GM21825 (cell line): ENCODE data around the gene ELFN2.
"Not testable (repeated sequence)": the region's sequence is repeated elsewhere in the genome, so short reads cannot be mapped to it uniquely, and the experiment has no call there.

ENCODE experiments used
- ATAC-seq: cut with Tn5 transposase; IDR thresholded peaks from one replicate; pipeline ENCODE4 v1.9.1; 2021; ENCODE audit warnings: mild to moderate bottlenecking, moderate library complexity; ENCODE audit not compliant: unreplicated experiment

Gene ELFN2, protein sequence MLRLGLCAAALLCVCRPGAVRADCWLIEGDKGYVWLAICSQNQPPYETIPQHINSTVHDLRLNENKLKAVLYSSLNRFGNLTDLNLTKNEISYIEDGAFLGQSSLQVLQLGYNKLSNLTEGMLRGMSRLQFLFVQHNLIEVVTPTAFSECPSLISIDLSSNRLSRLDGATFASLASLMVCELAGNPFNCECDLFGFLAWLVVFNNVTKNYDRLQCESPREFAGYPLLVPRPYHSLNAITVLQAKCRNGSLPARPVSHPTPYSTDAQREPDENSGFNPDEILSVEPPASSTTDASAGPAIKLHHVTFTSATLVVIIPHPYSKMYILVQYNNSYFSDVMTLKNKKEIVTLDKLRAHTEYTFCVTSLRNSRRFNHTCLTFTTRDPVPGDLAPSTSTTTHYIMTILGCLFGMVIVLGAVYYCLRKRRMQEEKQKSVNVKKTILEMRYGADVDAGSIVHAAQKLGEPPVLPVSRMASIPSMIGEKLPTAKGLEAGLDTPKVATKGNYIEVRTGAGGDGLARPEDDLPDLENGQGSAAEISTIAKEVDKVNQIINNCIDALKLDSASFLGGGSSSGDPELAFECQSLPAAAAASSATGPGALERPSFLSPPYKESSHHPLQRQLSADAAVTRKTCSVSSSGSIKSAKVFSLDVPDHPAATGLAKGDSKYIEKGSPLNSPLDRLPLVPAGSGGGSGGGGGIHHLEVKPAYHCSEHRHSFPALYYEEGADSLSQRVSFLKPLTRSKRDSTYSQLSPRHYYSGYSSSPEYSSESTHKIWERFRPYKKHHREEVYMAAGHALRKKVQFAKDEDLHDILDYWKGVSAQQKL

GRCh38 chr22:37427135-37427710 is at the start of gene ELFN2:
Gene ELFN2, minus strand, starts transcription at chr22:37427479. Its CDS starts 51,945 bp downstream, at chr22:37375534.
- ATAC-seq: no peak

- no peak for ATAC-seq
Observed at GRCh38 chr22:37476389-37477329, 49.4 kb upstream of the ELFN2 start.

DNA sequence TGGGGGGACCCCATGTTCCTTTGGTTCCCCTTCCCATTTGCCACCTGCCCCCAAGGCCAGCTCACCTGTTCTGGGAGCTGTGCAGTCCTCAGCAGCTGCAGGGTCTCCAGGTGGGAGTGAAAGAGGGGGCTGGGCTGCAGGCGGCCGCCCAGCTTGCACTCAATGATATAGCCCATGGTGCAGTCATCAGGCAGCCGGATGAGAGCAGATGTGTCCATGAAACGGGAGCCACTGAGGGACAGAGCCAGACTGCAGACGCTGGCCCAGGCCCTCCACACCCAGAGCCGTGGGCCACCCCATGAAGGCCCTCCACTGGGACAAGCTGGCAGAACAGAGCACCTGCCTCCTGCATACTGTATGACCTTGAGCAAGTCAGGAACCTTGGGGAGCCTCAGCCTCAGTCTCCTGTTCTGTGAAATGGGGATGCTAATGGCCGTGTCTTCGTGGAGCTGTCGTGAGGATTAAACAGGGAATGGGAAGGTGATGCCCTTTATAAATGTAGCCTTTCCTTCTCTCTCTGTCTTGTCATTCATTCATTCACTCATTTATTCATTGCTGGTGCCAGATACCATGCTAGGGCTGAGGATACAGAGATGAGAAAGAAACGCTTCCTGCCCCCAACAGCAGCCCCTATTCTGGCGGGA is 47.3 kb upstream of the ELFN2 start:
- ATAC-seq: no peak

DNA sequence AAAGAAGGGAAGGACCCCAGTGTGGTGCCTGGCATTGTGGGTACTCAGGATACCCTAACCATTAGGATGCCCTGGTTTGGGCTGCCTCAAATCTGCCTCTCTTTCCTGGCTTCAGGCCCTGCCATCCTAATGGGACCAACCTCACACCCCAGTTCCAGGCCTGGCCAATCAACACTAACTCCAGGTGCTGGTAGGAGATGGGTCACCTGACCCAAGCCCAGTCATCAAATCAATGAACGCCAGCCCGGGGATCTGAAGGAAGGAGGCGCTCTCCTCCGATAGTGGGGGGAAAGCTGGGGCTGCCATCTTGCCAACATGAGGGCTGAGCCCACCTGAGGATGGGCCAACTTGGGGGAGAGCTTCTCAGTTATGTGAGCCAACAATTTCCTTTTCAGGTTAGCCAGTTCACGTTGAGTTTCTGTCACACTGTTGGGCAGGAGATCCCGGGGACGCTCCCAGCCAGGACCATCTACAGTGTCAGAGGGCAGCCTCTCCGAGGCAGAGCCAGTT is 46.2 kb upstream of the ELFN2 start:
- no peak for ATAC-seq

DNA sequence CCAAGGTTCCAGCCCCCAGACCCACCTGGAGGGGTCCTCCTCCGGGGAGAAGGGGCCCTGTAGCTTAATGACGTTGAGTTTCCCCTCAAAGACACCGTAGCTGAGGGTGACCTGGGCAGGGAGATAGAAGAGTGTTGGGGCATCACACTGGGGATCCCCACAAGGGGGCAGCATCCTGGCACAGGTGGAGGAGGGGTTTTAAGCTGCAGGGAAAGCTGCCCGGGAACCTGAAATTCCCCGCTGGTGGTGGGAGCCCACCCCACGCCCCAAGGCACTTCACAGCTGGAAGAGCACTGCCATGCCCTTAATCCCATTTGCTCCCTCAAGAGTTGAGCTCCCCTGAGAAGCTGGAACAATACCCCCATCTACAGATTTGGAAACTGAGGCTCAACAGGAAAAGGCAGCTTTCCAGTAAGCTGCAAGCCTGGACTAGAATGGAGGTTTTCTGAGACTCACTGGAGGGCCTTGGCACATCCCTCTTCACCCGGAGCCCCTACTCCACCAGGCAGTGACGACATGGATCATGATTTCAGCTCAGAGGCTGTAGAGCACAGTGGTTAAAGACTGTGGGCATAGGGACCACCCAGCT is 45.2 kb upstream of the ELFN2 start:
- no peak for ATAC-seq

DNA sequence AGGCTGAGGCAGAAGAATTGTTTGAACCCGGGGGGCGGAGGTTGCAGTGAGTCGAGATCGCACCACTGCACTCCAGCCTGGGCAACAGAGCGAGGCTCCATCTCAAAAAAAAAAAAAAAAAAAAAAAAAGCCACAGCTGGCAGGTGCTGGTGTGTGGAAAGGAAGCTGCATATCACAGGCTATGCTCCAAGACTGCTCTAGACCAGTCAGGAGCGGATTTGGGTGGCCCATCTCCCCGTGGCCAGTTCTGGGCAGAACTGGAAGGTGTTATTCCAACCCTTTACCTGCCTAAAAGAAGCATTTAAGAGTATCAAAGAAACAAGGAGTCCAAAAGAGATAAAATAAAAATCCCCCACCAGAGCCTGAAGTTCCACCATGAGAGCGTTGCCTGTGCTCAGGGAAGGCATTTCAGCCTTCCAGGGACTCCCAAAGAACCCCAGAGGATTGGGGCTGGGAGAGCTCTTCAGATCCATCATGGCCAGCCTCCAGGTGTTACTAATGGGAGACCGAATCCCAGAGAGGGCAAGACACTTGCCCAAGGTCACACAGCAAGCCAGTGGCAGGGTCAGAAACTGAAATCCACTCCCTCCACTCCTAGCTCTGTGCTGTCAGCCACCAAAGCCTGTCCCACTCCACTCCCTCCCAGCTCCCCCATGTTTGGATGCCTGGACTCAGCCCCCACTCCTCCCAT is 44.6 kb upstream of the ELFN2 start:
- ATAC-seq: no peak

GRCh38 chr22:37470087-37470445 is 42.8 kb upstream of the ELFN2 start:
- no peak for ATAC-seq

- no peak for ATAC-seq
Observed at GRCh38 chr22:37469416-37470086, 42.3 kb upstream of the ELFN2 start.

GRCh38 chr22:37468201-37468695 is 41.0 kb upstream of the ELFN2 start:
- not testable (repeated sequence) for ATAC-seq

DNA sequence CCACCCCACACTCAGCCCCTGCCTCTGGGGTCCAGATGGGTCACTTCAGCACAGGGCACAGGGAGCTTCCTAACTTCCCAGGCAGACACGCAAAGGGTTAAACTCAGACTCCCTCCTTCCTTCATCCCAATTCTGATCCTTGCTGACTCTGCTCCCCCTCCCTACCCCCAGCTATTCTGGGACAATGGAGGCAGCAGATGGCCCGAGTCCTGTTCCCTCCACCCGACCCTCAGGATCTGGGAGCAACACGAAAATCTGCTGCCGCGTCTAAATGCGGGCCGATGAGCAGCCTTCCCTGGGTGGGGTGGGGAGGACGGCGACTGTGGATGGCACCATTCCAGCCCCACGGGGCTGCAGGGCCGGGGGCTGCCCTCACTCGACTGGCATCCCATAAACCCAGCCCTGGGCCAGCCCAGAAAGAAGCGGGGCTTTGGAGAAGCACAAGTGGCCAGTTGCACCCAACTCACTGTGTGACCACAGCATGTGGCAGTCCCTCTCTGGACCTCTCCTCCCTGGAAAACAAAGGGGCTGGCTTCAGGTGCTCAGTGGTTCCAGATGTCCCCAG is 40.2 kb upstream of the ELFN2 start:
- ATAC-seq: no peak

DNA sequence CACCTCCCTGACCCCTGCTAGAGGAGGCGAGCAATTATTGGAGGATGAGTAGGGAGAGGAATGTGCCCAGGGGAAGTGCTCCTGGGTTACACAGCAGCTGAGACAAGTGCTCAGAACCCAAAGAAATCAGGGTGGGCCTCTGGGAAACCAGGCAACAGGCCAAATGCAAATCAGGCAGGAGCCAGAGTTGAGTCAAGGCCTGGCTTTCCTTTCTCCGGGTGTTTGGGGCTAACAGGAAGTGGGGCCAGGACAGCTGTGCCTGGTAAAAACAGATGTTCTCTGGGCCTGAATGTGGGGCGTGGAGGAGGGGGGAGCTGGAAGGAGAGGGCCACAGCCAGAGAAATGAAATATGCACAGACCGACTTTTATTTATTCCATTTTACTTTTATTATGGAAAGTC is 36.9 kb upstream of the ELFN2 start:
- ATAC-seq: no peak

DNA sequence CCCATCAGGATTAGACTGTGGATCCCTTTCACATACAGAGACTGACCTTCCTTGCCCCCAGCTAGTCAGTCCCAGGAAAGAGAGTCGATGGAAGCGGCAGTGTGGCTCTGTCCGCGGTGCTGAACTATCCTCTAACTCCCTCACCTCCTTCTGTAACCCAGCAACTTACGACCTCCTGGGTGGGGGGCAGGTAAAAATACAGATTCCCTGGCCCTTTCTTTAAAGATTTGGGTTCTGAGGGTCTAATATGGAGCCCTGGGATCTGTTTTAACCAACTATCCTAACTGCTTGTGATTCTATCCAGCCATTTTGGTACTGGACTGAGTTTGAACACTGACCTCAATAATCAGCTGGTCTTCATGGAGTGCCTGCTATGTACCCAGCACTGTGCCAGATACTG is 35.7 kb upstream of the ELFN2 start:
- ATAC-seq: no peak

DNA sequence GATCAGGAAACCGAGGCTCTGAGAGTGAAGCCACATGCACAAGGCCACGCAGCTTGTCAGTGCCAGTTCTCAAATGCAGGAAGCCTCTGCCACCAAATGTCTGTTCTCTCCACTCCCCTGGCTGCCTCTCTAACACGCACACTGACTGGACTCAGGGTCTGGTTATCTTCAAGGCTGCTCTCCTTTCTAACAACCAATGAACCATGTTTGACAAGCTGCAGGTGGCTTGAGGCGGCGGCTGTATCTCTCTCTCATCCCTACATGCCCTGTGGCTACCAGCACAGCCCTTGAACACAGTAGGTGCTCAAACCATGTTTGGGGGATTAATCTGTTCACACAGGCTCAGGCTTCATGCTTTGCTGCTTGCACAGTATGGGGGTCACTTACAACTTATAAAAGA is 35.2 kb upstream of the ELFN2 start:
- no peak for ATAC-seq

GRCh38 chr22:37461961-37462360 is 34.7 kb upstream of the ELFN2 start:
- ATAC-seq: no peak

- ATAC-seq: no peak
Observed at GRCh38 chr22:37460684-37461083, 33.4 kb upstream of the ELFN2 start.

DNA sequence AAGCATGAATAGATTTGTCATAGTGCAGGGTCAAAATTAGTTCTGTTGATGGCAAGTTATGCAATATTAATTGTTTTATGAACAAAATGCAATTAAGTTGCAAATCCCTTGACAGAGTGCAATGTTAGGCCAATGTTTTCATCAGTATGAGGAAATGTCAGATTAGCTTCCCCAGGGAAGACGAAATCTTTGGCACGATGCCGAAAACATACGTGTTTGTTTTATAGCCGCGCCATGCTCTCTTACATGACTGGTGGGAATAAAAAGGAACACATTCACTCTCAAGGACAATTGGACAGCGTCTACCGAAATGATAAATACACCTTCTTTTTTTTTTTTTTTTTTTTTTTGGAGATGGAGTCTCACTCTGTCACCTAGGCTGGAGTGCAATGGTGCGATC is 31.9 kb upstream of the ELFN2 start:
- no peak for ATAC-seq

GRCh38 chr22:37457093-37457893 is 30.0 kb upstream of the ELFN2 start:
- ATAC-seq: no peak
